D721Med (cell line): Measurements from ENCODE around the gene LMF1.
"Not testable (repeated sequence)": the region's sequence is repeated elsewhere in the genome, so short reads cannot be mapped to it uniquely, and the experiment has no call there.

Experiments
- DNase-seq: peaks from one replicate; pipeline ENCODE4 v3.0.0; 2011; ENCODE audit warnings: low spot score; ENCODE audit not compliant: insufficient read length
- FAIRE-seq: peaks from 2 replicates; lab custom pipeline; 2011; peaks lifted over from hg19 to GRCh38; lab: Jason Lieb, UNC
- TF ChIP-seq, protein P1 (sequence below): IDR thresholded peaks from 2 replicates; pipeline ENCODE4 v1.5.1; 2012; ENCODE audit warnings: mild to moderate bottlenecking, control low read depth; ENCODE audit not compliant: insufficient read depth; ENCODE audit errors: missing control alignments

LMF1 gene

DNA sequence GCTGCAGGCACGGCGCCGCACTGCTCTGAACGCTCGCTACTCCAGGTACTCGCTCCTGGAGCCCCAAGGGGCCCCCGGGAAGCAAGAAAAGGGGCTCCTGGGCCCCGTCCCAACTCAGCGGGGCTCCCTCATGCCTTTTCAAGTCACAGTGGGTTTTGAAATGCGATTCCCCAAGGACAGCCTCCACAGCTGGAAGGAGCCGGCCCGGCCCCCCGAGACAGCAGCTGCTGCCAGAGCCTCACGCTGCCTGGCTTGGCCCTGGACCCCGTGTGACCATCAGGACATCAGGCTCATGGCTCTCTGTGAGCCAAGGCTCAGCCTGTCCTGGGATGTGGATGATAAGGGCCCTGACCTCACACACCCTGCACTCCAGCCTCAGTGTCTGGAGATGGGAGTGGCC lies 80.6 kb downstream of the LMF1 start:
- FAIRE-seq (no peak), DNase-seq (no peak)
- TF ChIP-seq, protein P1, sequence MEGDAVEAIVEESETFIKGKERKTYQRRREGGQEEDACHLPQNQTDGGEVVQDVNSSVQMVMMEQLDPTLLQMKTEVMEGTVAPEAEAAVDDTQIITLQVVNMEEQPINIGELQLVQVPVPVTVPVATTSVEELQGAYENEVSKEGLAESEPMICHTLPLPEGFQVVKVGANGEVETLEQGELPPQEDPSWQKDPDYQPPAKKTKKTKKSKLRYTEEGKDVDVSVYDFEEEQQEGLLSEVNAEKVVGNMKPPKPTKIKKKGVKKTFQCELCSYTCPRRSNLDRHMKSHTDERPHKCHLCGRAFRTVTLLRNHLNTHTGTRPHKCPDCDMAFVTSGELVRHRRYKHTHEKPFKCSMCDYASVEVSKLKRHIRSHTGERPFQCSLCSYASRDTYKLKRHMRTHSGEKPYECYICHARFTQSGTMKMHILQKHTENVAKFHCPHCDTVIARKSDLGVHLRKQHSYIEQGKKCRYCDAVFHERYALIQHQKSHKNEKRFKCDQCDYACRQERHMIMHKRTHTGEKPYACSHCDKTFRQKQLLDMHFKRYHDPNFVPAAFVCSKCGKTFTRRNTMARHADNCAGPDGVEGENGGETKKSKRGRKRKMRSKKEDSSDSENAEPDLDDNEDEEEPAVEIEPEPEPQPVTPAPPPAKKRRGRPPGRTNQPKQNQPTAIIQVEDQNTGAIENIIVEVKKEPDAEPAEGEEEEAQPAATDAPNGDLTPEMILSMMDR: no peak

DNA sequence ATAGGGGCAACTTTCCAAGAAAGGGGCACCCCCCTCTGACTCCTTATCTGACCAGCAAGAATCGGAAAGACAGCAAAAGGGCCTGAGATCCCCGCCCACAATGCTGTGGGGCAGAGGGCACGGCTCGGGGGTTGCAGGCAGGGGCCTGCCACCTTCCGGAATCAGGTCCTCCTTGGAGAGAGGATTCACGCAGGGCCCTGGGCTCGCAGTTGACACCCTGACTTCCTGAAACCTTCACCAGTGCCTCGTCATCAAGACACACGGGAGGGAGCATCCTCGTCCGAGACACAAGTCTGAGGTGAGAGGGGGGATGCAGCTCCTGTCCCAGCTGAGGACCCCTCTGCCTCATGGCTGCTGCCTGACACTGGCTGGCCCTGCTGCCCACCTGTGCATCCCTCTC lies 81.2 kb downstream of the LMF1 start:
- DNase-seq (no peak), FAIRE-seq (no peak)
- TF ChIP-seq, protein P1: no peak

DNA sequence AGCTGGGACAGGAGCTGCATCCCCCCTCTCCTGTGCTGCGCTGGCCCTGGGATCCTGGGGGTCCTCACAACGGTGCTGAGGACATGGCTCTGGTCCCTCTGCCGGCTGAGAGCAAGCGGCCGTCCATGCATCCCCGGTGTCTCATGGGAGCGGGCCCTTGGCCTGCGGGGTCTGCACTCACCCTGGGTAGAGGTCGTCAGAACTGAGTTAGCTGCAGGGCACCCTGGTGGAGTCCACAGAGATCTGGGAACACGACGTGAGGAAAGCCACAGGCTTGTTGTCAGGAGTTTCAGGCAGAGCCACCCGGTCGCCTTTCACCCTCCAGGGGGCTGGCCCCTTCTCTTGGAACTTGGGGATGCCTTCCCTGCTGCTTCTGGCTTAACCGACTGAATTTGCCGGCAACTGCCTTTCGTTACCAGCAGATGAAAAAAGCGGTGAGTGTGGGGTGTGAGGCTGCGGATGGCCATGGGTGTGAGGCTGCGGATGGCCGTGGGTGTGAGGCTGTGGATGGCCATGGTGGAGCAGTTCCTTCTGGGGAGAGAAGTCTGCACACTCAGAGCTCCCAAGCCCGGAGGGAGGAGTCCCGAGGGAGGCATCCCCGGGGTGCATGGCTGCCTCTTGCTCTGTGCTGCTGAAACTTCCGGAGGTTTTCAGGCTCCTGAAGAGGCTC lies 81.7 kb downstream of the LMF1 start:
- DNase-seq: no peak
- TF ChIP-seq, protein P1: no peak
- no peak for FAIRE-seq

DNA sequence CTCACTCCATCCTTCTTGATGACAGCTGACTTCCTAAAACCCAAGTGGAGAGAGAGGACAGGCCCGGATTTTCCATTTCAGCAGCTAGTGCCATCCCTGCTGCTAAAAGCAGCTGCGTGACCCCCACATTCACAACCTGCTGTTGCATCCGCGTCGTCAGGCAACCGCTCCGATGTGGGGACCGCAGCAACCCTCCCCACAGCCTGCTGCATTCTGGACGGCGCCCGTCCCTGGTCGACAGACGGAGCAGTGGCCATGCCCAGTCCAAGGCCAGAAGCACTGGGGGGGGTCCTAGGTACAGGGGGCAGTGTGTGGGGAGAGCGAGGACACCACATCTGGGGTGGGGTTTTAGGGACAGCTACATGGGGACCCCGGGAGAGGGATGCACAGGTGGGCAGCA lies 82.3 kb downstream of the LMF1 start:
- not testable (repeated sequence) for FAIRE-seq, DNase-seq

DNA sequence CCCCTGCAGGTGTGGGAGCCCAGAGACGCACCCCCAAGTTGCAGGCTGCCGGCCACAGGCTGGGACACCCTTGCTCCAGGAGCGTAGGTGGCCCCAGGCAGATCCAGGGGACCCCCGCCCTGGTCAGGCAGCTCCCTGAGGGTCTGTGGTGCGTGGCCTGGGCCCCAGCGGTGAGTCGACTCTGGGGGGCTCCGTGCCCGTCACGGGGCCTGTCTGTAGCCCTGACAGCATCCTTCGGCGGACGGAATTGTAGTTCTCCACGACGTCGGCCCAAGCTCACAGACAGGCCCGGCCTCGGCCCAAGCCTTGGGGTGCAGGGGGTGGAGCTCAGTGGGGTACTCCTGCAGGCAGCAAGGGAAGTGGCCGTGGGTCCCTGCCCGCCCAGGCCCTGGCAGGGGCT lies 82.9 kb downstream of the LMF1 start:
- TF ChIP-seq, protein P1: no peak
- DNase-seq (no peak), FAIRE-seq (no peak)

DNA sequence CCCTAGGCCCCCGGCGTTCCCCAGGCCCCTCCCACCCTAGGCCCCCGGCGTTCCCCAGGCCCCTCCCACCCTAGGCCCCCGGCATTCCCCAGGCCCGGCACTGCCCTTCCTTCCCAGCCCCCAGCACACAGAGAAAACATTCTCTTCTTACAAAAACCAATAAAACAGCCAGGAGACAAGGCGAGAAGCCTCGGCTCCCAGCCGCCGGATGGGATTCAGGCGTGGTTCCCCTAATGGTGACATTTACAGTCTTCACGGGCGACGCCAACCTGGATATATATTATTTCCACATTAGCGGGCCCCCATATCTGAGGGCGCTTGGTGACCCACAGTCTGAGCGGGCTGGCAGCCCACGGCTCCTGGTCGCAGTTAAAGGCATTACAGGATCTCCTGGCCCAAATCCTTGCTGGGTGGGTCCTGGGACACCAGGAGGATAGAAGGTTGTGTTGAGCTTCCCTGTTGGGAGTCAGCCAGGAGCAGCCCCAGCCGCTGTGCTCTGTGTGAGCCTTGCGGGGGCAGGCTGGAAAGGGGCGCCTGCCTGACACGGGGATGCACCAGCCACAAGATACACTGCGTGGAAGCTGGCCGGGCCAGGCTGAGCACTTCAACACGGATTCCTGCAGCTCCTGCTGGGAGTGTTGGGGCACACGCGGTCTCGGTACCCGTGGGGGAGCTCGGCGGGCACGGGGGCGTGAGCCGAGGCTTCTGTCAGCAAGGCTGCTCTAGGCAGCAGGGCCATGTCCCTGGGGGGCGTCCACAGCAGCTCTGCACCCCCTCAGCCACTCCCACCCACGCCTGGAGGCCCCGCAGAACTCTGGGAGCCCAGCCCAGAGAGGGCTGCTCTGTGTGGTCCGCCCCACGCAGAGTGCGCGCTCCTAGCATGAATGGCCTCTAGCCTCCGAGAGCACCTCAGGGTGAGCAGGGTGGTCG lies 83.7 kb downstream of the LMF1 start:
- no peak for FAIRE-seq

DNA sequence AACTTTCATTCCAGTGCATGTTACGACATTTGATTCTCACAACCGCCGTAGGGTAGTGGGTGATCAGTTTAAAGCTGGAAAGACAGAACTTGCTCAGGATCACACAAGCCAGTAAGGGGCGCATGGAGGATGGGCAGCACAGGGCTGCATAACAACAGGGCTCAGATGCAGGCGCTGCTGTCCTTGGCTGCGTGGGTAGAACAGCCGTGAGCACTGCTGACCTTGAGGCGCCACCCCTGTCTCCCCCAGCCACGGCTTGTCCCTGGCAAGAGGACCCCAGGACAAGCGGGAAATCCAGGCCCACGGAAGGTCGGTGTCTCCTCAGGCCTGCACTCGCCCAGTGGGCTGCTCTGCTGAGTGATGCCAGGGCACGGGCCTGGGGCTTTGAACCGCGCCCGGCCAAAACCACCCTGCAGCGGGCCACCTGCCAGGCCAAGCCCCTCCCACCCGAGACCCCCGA lies 84.7 kb downstream of the LMF1 start:
- no peak for DNase-seq
- FAIRE-seq: no peak
- TF ChIP-seq, protein P1: no peak

More for the DNA sequence above, 83.7 kb downstream of the LMF1 start:
- no peak for DNase-seq
- TF ChIP-seq, protein P1: no peak
